ENCODE measurements around the gene LTF.

- TF ChIP-seq CTCF (IDR thresholded peaks at IDR 0.05; ENCODE audit: low read depth, low read length, poor library complexity, severe bottlenecking), result no peak
- TF ChIP-seq EZH2phosphoT487 (IDR thresholded peaks at IDR 0.05; ENCODE audit: borderline replicate concordance, low read length), result no peak
Measured at GRCh38 chr3:46482632-46483350, 18.1 kb upstream of the LTF start.
